Breast epithelium (tissue), 4 donors: ENCODE data around the gene FBLN1. TPM values are rescaled to one million over a fixed set of nuclear protein-coding genes. Genes with fewer than 3 reads are reported as not detected.

Experiments used
- DNase-seq, 2 donors: peaks; one replicate each; pipeline ENCODE4 v3.0.0-alpha.2; 2019; ENCODE audit warnings: low spot score in 2 of 2
- H3K27ac ChIP-seq, 2 donors: fragments of 200-600 bp; sonication (generic) in 1 of 2; one replicate each; pipeline ENCODE4 v1.5.1; 2016 to 2019; ENCODE audit warnings: mild to moderate bottlenecking in 1 of 2
- H3K27me3 ChIP-seq, 2 donors: fragments of 200-600 bp; sonication (generic) in 1 of 2; one replicate each; pipeline versions ENCODE4 v1.5.1 to v1.6.0; 2017 to 2019; ENCODE audit warnings: control low read depth in 1 of 2, mild to moderate bottlenecking in 1 of 2
- H3K36me3 ChIP-seq: fragments of 200-600 bp; one replicate; pipeline ENCODE4 v1.5.1; 2019
- H3K4me1 ChIP-seq, 2 donors: fragments of 200-600 bp; sonication (generic); one replicate each; pipeline ENCODE4 v1.5.1; 2016 to 2019; ENCODE audit warnings: control low read depth in 1 of 2
- H3K4me3 ChIP-seq, 3 donors: fragments of 200-600 bp; sonication (generic); 1 replicate in 2 of 3; 2 replicates in 1 of 3; pipeline ENCODE4 v1.5.1; 2016 to 2019; ENCODE audit warnings: mild to moderate bottlenecking in 3 of 3, moderate library complexity in 2 of 3
- H3K9me3 ChIP-seq, 2 donors: fragments of 200-600 bp; sonication (generic) in 1 of 2; one replicate each; pipeline ENCODE4 v1.5.1; 2016 to 2019; ENCODE audit warnings: control low read depth in 1 of 2
- CTCF ChIP-seq, 3 donors: fragments of 450-650 bp; IDR thresholded peaks; one replicate each; pipeline ENCODE4 v1.5.1; 2016 to 2017; ENCODE audit warnings: antibody characterized with exemption in 3 of 3, mild to moderate bottlenecking in 3 of 3, moderate library complexity in 3 of 3
- POLR2A ChIP-seq: fragments of 450-650 bp; IDR thresholded peaks from one replicate; pipeline ENCODE4 v1.6.1; 2016; ENCODE audit warnings: antibody characterized with exemption, mild to moderate bottlenecking, moderate library complexity
- POLR2AphosphoS5 ChIP-seq, 3 donors: sonication (generic); formaldehyde crosslinking; IDR thresholded peaks; one replicate each; pipeline ENCODE4 v1.6.1; 2017; ENCODE audit warnings: antibody characterized with exemption in 3 of 3
- intact Hi-C: fragments of 100-400 bp; cut with DNase I; formaldehyde crosslinking; loops from one replicate; pipeline ENCODE4 v1.15.1; 2023; ENCODE audit warnings: low total_unique reads
- total RNA-seq, 3 donors: library from RNA; depleted of rRNA; stranded (reverse); fragments of >200 nt; gene quantifications; one replicate each; pipeline ENCODE4 v1.1.0, GENCODE V29; 2016

FBLN1 gene
- total RNA-seq, 3 donors from 2014 or later: 115 to 293 (median 267) TPM

- H3K9me3 ChIP-seq: no peaks in the 10 kb centered on the region
- intact Hi-C loops: loop anchor here (2.0 to 10.0 kb wide), 2 partner anchors 33 to 245 kb away; no protein-coding TSS in a partner anchor
- H3K27ac ChIP-seq: peak overlapping the region in 1 of 2 donors; percentile 38
- TF ChIP-seq CTCF (IDR thresholded peaks at IDR 0.05) (no peak), POLR2A (no peak), POLR2AphosphoS5 (IDR thresholded peaks at IDR 0.05) (no peak)
- peaks cover 0 to 11% of the 10 kb centered on the region in 2 donors for H3K27me3 ChIP-seq
- no peaks in the 10 kb centered on the region for H3K4me1 ChIP-seq
- DNase-seq: no peak
- no peaks in the 10 kb centered on the region for H3K36me3 ChIP-seq
- H3K4me3 ChIP-seq: no peak overlapping the region
These were observed 2.9 kb upstream of the FBLN1 start for GRCh38 chr22:45499746-45500145.

DNA sequence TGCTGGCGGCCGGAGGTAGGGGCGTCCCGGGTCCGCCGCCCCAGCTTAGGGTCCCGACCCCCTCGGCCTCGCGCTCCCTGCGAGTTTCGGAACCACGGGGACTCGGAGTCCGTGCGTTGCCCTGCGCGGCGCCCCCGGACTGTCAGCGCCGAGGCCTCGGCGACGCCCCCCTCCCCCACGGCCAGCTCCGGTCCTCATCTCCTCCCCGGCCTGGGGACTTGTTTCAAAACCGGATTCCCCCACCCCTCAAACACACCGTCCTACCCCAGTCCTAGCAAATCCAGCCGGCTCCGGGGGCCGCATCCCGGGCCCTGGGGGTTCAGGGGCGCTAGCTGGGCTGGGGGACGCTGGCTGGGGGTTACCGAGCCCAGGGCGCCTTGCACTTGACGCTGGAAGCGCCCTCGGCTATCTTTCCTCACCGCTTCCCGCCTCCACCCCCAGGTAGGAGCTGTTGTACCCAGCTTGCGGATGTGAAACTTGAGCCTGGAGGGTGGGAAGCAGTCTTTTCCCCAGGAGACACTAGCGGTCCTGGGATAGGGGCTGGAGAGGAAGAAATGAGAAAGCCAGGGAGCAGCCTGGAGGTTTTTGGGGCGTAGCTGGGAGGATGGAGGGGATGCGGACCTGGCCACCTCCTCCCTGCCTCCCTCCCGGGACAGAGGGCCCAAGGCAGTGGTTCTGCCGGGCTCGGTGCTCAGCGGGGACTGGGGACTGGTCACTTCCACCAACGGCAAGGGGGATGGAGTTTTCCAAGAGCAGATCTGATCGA lies 550 bp downstream of the FBLN1 start:
- TF ChIP-seq CTCF (IDR thresholded peaks at IDR 0.05) (no peak), POLR2A (no peak), POLR2AphosphoS5 (IDR thresholded peaks at IDR 0.05) (no peak)
- Histone ChIP-seq H3K27ac (peak overlapping the region; percentile 79 to 85), H3K4me1 (peaks cover 0 to 4% of the 10 kb centered on the region in 2 donors), H3K4me3 (peak overlapping the region; percentile 67 to 70 (median 70)), H3K27me3 (peaks cover 0 to 11% of the 10 kb centered on the region in 2 donors), H3K9me3 (no peaks in the 10 kb centered on the region), H3K36me3 (no peaks in the 10 kb centered on the region)
- intact Hi-C loops: no loop called here
- no peak for DNase-seq

- H3K36me3 ChIP-seq: no peaks in the 10 kb centered on the region
- peaks cover 0 to 11% of the 10 kb centered on the region in 2 donors for H3K27me3 ChIP-seq
- H3K27ac ChIP-seq: peak overlapping the region; percentile 79 to 85
- H3K4me3 ChIP-seq: peak overlapping the region; percentile 67 to 70 (median 70)
- peaks cover 0 to 4% of the 10 kb centered on the region in 2 donors for H3K4me1 ChIP-seq
- no peaks in the 10 kb centered on the region for H3K9me3 ChIP-seq
- intact Hi-C loops: no loop called here
- DNase-seq: no peak
- no peak for TF ChIP-seq POLR2AphosphoS5 (IDR thresholded peaks at IDR 0.05)
- no peak for TF ChIP-seq POLR2A
- no peak for TF ChIP-seq CTCF (IDR thresholded peaks at IDR 0.05)
These were observed 1.2 kb downstream of the FBLN1 start for GRCh38 chr22:45503816-45504372.

- intact Hi-C loops: loop anchor here (5.0 kb wide), 1 partner anchor 1033 kb away; the partner anchor contains the start of gene CELSR1
- Histone ChIP-seq H3K9me3 (no peaks in the 10 kb centered on the region), H3K27me3 (peaks cover 0 to 11% of the 10 kb centered on the region in 2 donors), H3K4me3 (peak overlapping the region; percentile 67 to 70 (median 70)), H3K36me3 (no peaks in the 10 kb centered on the region), H3K4me1 (peaks cover 0 to 4% of the 10 kb centered on the region in 2 donors), H3K27ac (peak overlapping the region; percentile 79 to 85)
- TF ChIP-seq CTCF (IDR thresholded peaks at IDR 0.05) (no peak), POLR2A (no peak), POLR2AphosphoS5 (IDR thresholded peaks at IDR 0.05) (no peak)
- no peak for DNase-seq
These were observed 2.0 kb downstream of the FBLN1 start for GRCh38 chr22:45504373-45505341.
